CD14-positive monocyte (primary cell): Measurements from ENCODE around the gene ZNF831. TPM values are rescaled to one million over a fixed set of nuclear protein-coding genes. Genes with fewer than 3 reads are reported as not detected.

ENCODE experiments used
- DNase-seq, 3 donors: peaks; one replicate each; pipeline ENCODE4 v3.0.0-alpha.2; 2011 to 2022
- H2AFZ ChIP-seq: 2 replicates; pipeline ENCODE4 v1.6.0; 2012; ENCODE audit warnings: mild to moderate bottlenecking, low read depth, low read length, inconsistent platforms; ENCODE audit not compliant: insufficient read depth, poor library complexity, severe bottlenecking
- H3K27ac ChIP-seq, 2 donors: 1 replicate in 1 of 2; 2 replicates in 1 of 2; pipeline ENCODE4 v1.5.1; 2012 to 2013; ENCODE audit warnings: low read length in 2 of 2, control low read depth in 1 of 2, inconsistent platforms in 1 of 2, low read depth in 1 of 2, mild to moderate bottlenecking in 1 of 2
- H3K27me3 ChIP-seq, 2 donors: one replicate each; pipeline versions ENCODE4 v1.6.0 to v1.6.1; 2011 to 2013; ENCODE audit warnings: low read length in 2 of 2; ENCODE audit not compliant: control insufficient read depth in 2 of 2, insufficient read depth in 2 of 2
- H3K36me3 ChIP-seq, 2 donors: replicated peaks in 1 of 2; 1 replicate in 1 of 2; 2 replicates in 1 of 2; pipeline versions ENCODE4 v1.5.1 to v1.6.1; 2012 to 2013; ENCODE audit warnings: low read length in 2 of 2, control low read depth in 1 of 2, inconsistent platforms in 1 of 2, mild to moderate bottlenecking in 1 of 2; ENCODE audit not compliant: insufficient read depth in 2 of 2, control insufficient read depth in 1 of 2
- H3K4me1 ChIP-seq, 2 donors: 1 replicate in 1 of 2; 2 replicates in 1 of 2; pipeline versions ENCODE4 v1.5.1 to v1.6.1; 2012 to 2013; ENCODE audit warnings: low read length in 2 of 2, control low read depth in 1 of 2, inconsistent platforms in 1 of 2, mild to moderate bottlenecking in 1 of 2, moderate library complexity in 1 of 2; ENCODE audit not compliant: insufficient read depth in 2 of 2, control insufficient read depth in 1 of 2
- H3K4me2 ChIP-seq: replicated peaks from 2 replicates; pipeline ENCODE3; 2012; ENCODE audit warnings: low read length, moderate library complexity, mild to moderate bottlenecking; ENCODE audit not compliant: poor library complexity, severe bottlenecking; ENCODE audit errors: extremely low read depth
- H3K4me3 ChIP-seq, 3 experiments: fragments of 200-600 bp in 1 of 3; sonication (generic) in 1 of 3; replicated peaks in 1 of 3; 1 replicate in 2 of 3; 2 replicates in 1 of 3; pipeline ENCODE4 v1.5.1; 2011 to 2013; ENCODE audit warnings: low read length in 3 of 3, mild to moderate bottlenecking in 3 of 3, control low read depth in 2 of 3, low read depth in 2 of 3, inconsistent platforms in 1 of 3, moderate library complexity in 1 of 3
- H3K79me2 ChIP-seq: 2 replicates; pipeline ENCODE4 v1.6.0; 2012; ENCODE audit warnings: mild to moderate bottlenecking, control low read depth, inconsistent platforms, low read length, moderate library complexity; ENCODE audit not compliant: insufficient read depth
- H3K9ac ChIP-seq: 2 replicates; pipeline ENCODE4 v1.6.0; 2017; ENCODE audit warnings: low read length, mild to moderate bottlenecking; ENCODE audit not compliant: insufficient read depth, poor library complexity, severe bottlenecking
- H3K9me3 ChIP-seq, 2 donors: replicated peaks in 1 of 2; 1 replicate in 1 of 2; 2 replicates in 1 of 2; pipeline versions ENCODE4 v1.5.1 to v1.6.1; 2012 to 2013; ENCODE audit warnings: low read length in 2 of 2, control low read depth in 1 of 2; ENCODE audit not compliant: control insufficient read depth in 1 of 2, insufficient read depth in 1 of 2
- H4K20me1 ChIP-seq: 2 replicates; pipeline ENCODE4 v1.6.0; 2012; ENCODE audit warnings: mild to moderate bottlenecking, low read length, control low read depth, moderate library complexity; ENCODE audit not compliant: insufficient read depth
- H3K27ac Mint-ChIP-seq, 7 donors: one replicate each; pipeline ENCODE4 v1.8.0; 2020; ENCODE audit warnings: mild to moderate bottlenecking in 7 of 7, mixed read lengths in 7 of 7, moderate library complexity in 6 of 7, inconsistent platforms in 2 of 7
- H3K27me3 Mint-ChIP-seq, 3 donors: one replicate each; pipeline ENCODE4 v1.8.0; 2021 to 2022; ENCODE audit warnings: low read depth in 3 of 3, mild to moderate bottlenecking in 3 of 3, mixed read lengths in 3 of 3, moderate library complexity in 3 of 3, inconsistent platforms in 1 of 3
- H3K36me3 Mint-ChIP-seq, 2 donors: one replicate each; pipeline ENCODE4 v1.8.0; 2020; ENCODE audit warnings: mixed read lengths in 2 of 2, inconsistent platforms in 1 of 2, mild to moderate bottlenecking in 1 of 2
- H3K4me1 Mint-ChIP-seq: one replicate; pipeline ENCODE4 v1.8.0; 2020; ENCODE audit warnings: mild to moderate bottlenecking, mixed read lengths
- H3K4me3 Mint-ChIP-seq, 2 donors: one replicate each; pipeline ENCODE4 v1.8.0; 2020; ENCODE audit warnings: mild to moderate bottlenecking in 2 of 2, mixed read lengths in 2 of 2, moderate library complexity in 1 of 2
- H3K9me3 Mint-ChIP-seq, 7 donors: one replicate each; pipeline ENCODE4 v1.8.0; 2020 to 2022; ENCODE audit warnings: mixed read lengths in 7 of 7, mild to moderate bottlenecking in 6 of 7, moderate library complexity in 6 of 7, inconsistent platforms in 2 of 7
- CTCF ChIP-seq: fragments of 200-600 bp; IDR thresholded peaks from one replicate; pipeline ENCODE4 v1.8.0; 2022; ENCODE audit warnings: antibody characterized with exemption, mild to moderate bottlenecking
- WGBS: methylation state at CpG from one replicate; pipeline ENCODE4 v1.1.5; 2013; ENCODE audit warnings: missing lambda C conversion rate; ENCODE audit not compliant: insufficient coverage; 5-methylcytosine and 5-hydroxymethylcytosine counted together
- intact Hi-C, 2 donors: fragments of 100-400 bp; cut with micrococcal nuclease; formaldehyde crosslinking; loops; one replicate each; pipeline versions ENCODE4 v1.15.0 to v1.15.1; 2023
- polyA plus RNA-seq, 3 donors: library from polyadenylated mRNA; depleted of rRNA in 1 of 3; unstranded in 2 of 3; stranded (reverse) in 1 of 3; fragments of 300-500 nt in 2 of 3; fragments of >200 nt in 1 of 3; fragmentation: Illumina TruSeq in 2 of 3; gene quantifications; 1 replicate in 2 of 3; 2 replicates in 1 of 3; pipeline ENCODE4 v1.2.3, GENCODE V29; 2012 to 2021

The ZNF831 gene
- polyA plus RNA-seq, 3 donors = 0.03 to 0.09 TPM; not detected in 1

GRCh38 chr20:59157531-59157930, 6.1 kb upstream of the ZNF831 start:
- H3K4me2 ChIP-seq = no peak overlapping the region
- H3K27ac Mint-ChIP-seq = no peak overlapping the region
- H3K27me3 ChIP-seq = no peaks in the 10 kb centered on the region
- no peak for TF ChIP-seq CTCF
- H3K9ac ChIP-seq = no peak overlapping the region
- H3K9me3 ChIP-seq = no peaks in the 10 kb centered on the region
- H3K79me2 ChIP-seq = no peaks in the 10 kb centered on the region
- intact Hi-C loops = no loop called here
- no peaks in the 10 kb centered on the region for H4K20me1 ChIP-seq
- no peak overlapping the region for H3K4me3 ChIP-seq
- no peak overlapping the region for H3K4me3 Mint-ChIP-seq
- H3K27me3 Mint-ChIP-seq = peaks cover 9 to 25% (median 17%) of the 10 kb centered on the region in 3 donors
- no peak for DNase-seq
- peaks cover 0 to 3% (median 0%) of the 10 kb centered on the region in 7 donors for H3K9me3 Mint-ChIP-seq
- no peak overlapping the region for H2AFZ ChIP-seq
- H3K36me3 ChIP-seq = no peaks in the 10 kb centered on the region
- H3K27ac ChIP-seq = no peak overlapping the region
- no peaks in the 10 kb centered on the region for H3K36me3 Mint-ChIP-seq
- peaks cover 4% of the 10 kb centered on the region for H3K4me1 Mint-ChIP-seq
- no peaks in the 10 kb centered on the region for H3K4me1 ChIP-seq

- Mint-ChIP-seq H3K9me3 (peaks cover 0 to 4% (median 0%) of the 10 kb centered on the region in 7 donors), H3K4me1 (peaks cover 6% of the 10 kb centered on the region), H3K27me3 (peaks cover 9 to 24% (median 17%) of the 10 kb centered on the region in 3 donors), H3K36me3 (no peaks in the 10 kb centered on the region), H3K4me3 (no peak overlapping the region), H3K27ac (no peak overlapping the region)
- H3K4me2 ChIP-seq = no peak overlapping the region
- H3K9ac ChIP-seq = no peak overlapping the region
- no peaks in the 10 kb centered on the region for H3K4me1 ChIP-seq
- intact Hi-C loops = no loop called here
- no peaks in the 10 kb centered on the region for H3K27me3 ChIP-seq
- WGBS = 89% methylated on average over 10 of the region's 12 CpGs
- no peaks in the 10 kb centered on the region for H3K79me2 ChIP-seq
- no peaks in the 10 kb centered on the region for H3K36me3 ChIP-seq
- no peaks in the 10 kb centered on the region for H4K20me1 ChIP-seq
- no peak overlapping the region for H2AFZ ChIP-seq
- TF ChIP-seq CTCF = no peak
- DNase-seq = no peak
- H3K27ac ChIP-seq = no peak overlapping the region
- H3K4me3 ChIP-seq = no peak overlapping the region
- no peaks in the 10 kb centered on the region for H3K9me3 ChIP-seq
Observed at GRCh38 chr20:59157961-59158541, 5.6 kb upstream of the ZNF831 start.
